Measurements from ENCODE around the gene AASDH.

Gene AASDH, protein sequence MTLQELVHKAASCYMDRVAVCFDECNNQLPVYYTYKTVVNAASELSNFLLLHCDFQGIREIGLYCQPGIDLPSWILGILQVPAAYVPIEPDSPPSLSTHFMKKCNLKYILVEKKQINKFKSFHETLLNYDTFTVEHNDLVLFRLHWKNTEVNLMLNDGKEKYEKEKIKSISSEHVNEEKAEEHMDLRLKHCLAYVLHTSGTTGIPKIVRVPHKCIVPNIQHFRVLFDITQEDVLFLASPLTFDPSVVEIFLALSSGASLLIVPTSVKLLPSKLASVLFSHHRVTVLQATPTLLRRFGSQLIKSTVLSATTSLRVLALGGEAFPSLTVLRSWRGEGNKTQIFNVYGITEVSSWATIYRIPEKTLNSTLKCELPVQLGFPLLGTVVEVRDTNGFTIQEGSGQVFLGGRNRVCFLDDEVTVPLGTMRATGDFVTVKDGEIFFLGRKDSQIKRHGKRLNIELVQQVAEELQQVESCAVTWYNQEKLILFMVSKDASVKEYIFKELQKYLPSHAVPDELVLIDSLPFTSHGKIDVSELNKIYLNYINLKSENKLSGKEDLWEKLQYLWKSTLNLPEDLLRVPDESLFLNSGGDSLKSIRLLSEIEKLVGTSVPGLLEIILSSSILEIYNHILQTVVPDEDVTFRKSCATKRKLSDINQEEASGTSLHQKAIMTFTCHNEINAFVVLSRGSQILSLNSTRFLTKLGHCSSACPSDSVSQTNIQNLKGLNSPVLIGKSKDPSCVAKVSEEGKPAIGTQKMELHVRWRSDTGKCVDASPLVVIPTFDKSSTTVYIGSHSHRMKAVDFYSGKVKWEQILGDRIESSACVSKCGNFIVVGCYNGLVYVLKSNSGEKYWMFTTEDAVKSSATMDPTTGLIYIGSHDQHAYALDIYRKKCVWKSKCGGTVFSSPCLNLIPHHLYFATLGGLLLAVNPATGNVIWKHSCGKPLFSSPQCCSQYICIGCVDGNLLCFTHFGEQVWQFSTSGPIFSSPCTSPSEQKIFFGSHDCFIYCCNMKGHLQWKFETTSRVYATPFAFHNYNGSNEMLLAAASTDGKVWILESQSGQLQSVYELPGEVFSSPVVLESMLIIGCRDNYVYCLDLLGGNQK

DNA sequence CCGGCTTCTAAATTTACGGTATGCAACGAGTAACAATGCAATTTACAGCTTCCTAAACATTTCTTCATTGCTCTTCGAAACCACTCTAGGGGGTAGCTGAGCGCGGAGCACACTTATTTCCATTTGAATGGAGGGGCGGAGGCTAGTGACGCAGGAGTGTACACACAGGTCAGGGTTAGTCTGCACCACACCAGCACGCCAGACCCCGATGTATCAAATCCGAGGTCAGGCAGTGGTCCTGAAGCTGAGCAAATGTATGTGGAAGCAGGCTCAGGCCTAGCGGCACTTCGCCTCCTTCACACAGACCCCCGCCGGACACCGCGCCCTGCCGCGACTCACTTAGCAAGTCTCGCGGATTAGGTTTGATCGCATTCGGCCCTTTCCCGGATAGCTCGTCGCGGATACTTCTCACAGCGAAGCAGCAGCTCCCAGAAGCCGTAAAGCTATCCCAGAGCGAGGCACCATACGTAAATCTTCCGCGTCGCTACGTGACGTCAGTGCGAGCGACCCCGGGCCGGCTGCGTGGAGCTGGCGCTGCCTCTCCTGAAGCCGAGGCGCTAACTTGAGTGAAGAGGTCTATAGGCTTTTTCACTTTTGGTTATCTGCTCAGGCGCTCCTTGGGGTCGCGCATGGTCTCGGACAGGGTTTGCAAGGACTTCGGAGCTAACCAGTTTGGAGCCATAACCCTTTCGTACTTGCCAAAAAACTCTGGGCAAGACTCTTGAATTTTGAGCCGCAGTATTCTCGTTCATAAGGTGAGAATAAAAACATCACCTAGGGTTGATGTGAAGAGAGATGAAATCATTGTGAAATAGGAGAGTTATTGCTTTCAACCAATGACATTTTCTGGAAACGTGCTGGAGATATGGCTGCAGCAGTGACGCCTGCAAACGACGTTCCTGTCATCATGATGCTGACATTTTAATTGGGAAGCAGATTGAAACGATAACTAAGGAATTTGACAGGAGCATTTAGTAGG is at the start of gene AASDH:
AASDH (minus strand) TSS at position 469 of the 979 bp plus-strand sequence. CDS start 3,192 bp downstream, outside the sequence.
- DNase-seq: peak; percentile 93 to 96

DNA sequence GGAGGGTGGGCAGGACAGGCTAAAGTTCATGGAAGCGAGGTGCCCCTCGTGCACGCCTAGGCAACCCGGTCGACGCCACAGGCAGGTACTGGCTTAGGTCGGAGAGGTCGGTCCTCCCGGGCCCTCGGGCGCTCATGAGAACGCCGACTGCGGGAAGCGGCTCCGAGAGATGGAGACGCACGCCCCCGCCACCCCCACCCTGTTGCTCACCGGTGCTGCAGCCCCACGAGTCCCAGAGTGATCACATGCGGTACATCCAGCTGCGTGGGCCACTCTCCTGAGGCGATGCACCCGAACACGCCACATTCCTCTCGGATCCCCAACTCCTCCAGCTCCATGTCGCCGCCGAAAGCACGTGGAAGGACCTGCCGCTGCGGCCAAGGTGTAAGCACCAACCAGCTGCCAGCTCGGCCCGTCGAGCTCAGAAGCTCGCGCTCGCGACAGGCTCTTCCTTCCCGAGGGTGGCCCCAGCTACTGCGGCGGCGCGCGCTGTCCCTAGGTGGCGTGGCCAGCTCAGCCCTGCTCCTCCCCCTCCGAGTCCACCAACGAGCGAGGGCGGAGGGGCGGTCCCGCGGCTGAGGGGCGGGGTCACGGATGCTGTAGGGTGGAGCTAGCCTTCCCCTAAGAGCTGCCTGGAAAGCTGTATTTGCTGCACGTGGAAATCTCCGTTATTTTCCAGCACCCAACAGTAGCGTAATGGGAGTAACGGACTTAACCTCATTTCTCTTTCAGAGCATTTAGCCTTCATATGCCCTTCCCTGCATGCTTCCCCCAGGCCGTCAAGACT is 48.0 kb upstream of the AASDH start, which contains the start of gene PPAT:
PPAT (minus strand) TSS at position 476 of the 787 bp plus-strand sequence; CDS start at position 338, 138 bp downstream.
- peak; percentile 97 to 98 for DNase-seq

DNA sequence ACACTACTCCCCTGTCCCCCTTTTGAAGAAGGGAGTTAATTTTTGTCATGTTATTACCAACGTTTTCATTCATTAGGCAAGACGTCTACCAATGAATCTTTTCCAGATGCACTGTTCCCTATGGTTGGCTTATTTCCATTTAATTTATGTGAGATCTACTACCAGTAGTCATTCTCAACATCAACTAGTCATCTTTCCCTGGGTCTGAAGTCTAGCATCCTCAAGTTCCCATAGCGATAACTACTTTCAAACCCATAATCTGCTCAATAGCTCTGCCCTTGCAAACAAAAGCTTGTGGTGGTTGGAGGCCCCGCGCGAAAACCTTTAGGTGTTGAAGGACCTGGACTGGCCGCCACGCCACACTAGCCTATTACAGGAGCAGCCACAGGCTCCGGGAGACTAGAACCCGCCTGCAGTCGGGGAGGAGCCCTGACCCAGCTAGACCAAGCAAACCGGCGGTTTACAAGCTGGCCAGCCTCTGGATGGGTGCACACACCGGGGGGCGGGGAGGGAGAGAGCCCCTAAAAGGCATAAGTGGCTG is 47.4 kb upstream of the AASDH start:
- DNase-seq: peak in 1 of 2 donors; percentile 7

DNA sequence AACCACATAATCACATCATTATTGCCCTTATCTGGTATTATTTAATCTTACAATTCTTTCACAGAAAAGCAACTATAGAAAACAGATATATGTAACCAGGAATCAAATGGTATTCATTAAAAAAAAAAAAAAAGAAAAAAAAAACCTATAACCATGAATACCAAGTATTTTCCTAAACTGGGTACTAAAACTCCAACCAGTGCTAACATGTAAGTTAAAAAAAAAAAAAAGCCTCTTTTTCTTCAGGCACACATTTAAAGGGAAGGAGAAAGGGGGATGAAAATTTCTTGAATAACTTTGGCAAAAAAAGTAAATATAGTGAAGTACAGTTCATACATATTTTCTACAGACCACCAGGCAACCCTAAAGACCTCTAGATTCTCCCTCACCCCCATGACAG is 46.0 kb upstream of the AASDH start:
- no peak for DNase-seq

GRCh38 chr4:56430203-56430602 is 42.9 kb upstream of the AASDH start:
- DNase-seq: no peak

DNA sequence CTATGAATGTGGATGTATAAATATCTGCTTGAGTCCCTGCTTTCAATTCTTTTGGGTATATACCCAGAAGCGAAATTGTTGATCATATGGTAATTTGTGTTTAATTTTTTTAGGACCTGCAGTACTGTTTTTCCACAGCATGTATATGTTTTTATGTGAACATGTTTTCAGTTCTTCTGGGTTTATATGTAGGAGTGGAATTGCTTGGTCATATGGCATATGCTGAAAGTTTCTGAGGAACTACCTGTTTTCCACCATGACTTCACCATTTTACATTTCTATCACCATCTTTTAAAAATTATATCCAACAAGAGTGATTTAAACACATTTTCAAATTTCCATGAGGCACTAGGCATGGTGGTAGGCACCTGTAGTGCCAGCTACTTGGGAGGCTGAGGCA is 39.9 kb upstream of the AASDH start:
- DNase-seq: no peak

DNA sequence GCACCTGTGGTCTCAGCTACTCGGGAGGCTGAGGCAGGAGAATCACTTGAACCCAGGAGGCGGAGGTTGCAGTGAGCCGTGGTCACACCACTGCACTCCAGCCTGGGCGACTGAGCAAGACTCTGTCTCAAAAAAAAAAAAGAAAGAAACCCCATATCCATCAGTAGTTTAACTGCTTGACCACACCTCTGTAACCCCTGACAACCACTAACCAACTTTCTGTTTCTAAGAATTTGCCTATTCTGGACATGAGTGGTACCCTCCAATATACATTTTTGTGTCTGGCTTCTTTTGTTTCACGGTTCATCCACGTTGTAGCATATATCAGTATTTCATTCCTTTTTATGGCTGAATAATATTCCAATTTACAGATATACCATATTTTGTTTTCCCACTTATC is 39.0 kb upstream of the AASDH start:
- DNase-seq: no peak

GRCh38 chr4:56425518-56425917 is 38.2 kb upstream of the AASDH start:
- no peak for DNase-seq

- peak; percentile 17 to 65 for DNase-seq
These were observed 37.6 kb upstream of the AASDH start for GRCh38 chr4:56424697-56425514.

DNA sequence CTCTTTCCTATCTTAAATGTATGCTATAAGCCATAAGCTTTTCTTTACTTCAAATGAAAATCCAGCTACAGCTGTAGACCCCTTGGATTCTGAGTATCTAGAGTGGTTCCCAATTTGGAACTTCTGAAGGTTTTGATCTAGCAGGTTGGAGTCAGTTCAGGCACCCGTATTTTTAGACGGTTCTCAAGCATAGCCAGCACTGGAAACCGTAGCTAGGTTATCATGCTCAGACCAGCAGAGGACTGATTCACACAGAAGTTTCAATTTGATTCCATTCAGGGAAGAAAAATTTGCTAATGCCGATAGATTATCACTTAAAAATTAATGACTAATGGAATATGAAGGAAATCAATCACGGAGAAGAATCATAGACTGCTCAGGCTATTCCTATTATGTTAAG is 36.9 kb upstream of the AASDH start:
- no peak for DNase-seq

GRCh38 chr4:56417396-56417795 is 30.1 kb upstream of the AASDH start:
- DNase-seq: no peak

DNA sequence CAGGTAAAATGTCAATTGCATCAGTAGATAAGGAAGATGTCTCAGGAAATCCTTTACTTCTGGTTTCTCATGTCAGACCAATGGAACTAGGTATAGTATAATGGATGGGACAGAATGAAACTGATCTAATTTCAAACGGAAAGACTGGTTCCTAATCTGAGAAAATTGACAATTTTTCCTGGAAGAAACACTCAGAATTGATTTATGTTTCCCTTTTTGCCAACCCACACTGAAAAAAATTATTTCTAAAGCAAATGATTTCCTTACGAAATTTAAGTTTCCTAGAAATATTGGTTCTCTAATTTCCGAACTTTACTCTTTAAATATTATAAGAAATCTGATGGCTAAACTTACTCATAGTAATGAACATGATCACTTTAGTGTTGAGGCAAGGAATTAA is 29.1 kb upstream of the AASDH start:
- DNase-seq: no peak

- no peak for DNase-seq
These were observed 26.9 kb upstream of the AASDH start for GRCh38 chr4:56414135-56414670.

- DNase-seq: no peak
These were observed 23.2 kb upstream of the AASDH start for GRCh38 chr4:56410247-56411062.

DNA sequence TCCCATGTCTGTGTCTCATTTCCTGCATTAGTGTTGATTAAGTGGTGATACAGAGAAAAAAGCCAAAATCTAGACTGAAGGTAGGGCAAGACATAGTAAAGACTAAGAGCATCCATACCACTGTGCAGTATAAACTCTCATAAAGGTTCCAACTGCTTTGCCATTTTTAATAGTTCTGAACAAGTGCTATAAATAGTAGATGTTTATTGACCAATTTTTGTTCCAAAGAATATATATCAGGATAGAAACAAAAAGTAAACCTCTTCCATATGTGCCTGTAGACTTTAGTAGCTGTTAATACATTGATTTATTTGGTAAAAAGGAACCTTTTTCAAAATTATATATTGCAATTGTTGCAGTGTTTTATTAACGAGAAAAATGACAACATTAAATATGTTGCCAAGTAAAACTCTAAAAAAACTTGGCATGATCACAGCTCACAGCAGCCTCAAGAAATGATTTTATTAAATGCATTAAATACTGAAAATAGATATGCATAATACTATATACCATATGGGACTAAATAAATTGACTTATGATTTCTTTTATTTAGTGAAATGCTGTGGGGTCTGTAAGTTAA is 22.3 kb upstream of the AASDH start:
- DNase-seq: no peak

DNA sequence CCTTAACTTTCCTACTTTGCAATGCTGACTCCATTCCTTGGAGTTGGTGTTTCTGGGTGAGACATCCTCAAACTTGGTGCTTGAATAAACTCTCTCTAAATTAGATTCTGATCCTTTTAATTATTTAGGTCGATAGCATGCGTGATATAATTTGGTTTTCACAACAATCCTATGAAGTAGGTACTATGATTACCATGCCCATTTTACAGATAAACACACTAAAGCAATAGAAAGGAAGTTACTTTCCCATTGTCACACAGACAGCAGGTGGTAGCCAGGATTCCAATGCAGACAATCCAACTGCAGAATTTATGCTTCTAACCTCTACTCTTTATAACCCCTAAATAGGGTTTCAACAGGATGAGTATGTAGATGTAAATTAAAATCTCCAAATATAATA is 21.7 kb upstream of the AASDH start:
- DNase-seq: no peak

GRCh38 chr4:56406151-56406550 is 18.9 kb upstream of the AASDH start:
- DNase-seq: no peak

GRCh38 chr4:56405016-56405415 is 17.7 kb upstream of the AASDH start:
- DNase-seq: no peak

Data from CD4-positive, alpha-beta T cell treated with Interferon alpha-2 for 1 hour (primary cell).